Spinal cord (tissue), 10 donors: ENCODE results near the gene CFAP206. TPM values are rescaled to one million over a fixed set of nuclear protein-coding genes. Genes with fewer than 3 reads are reported as not detected.

ENCODE experiments used
- DNase-seq, 6 donors: peaks; one replicate each; pipeline versions ENCODE4 v3.0.0 to v3.0.0-alpha.2; 2013 to 2015; ENCODE audit warnings: low spot score in 6 of 6, low read depth in 4 of 6
- H3K27ac ChIP-seq: one replicate; pipeline ENCODE4 v1.5.1; 2013; ENCODE audit warnings: low read depth, low read length, control low read depth
- H3K27me3 ChIP-seq: one replicate; pipeline ENCODE4 v1.6.1; 2013; ENCODE audit warnings: low read length; ENCODE audit not compliant: control insufficient read depth, insufficient read depth
- H3K36me3 ChIP-seq: one replicate; pipeline ENCODE4 v1.6.1; 2013; ENCODE audit warnings: low read length; ENCODE audit not compliant: control insufficient read depth, insufficient read depth
- H3K4me1 ChIP-seq: one replicate; pipeline ENCODE4 v1.6.1; 2013; ENCODE audit warnings: low read length; ENCODE audit not compliant: control insufficient read depth, insufficient read depth
- H3K4me3 ChIP-seq: one replicate; pipeline ENCODE4 v1.5.1; 2013; ENCODE audit warnings: low read depth, low read length, control low read depth
- H3K9me3 ChIP-seq: one replicate; pipeline ENCODE4 v1.6.1; 2013; ENCODE audit warnings: low read length; ENCODE audit not compliant: control insufficient read depth, insufficient read depth
- WGBS: methylation state at CpG from one replicate; pipeline ENCODE4 v1.1.5; 2013; ENCODE audit warnings: missing lambda C conversion rate; ENCODE audit not compliant: insufficient coverage; 5-methylcytosine and 5-hydroxymethylcytosine counted together
- polyA plus RNA-seq, 2 donors: library from polyadenylated mRNA; unstranded; fragments of 120-200 nt; gene quantifications; one replicate each; pipeline ENCODE4 v1.2.1, GENCODE V29; 2013; ENCODE audit not compliant: insufficient read length in 2 of 2
- small RNA-seq: library from RNA; depleted of rRNA; stranded (forward); fragments of <200 nt; gene quantifications from one replicate; pipeline ENCODE3, GENCODE V24; 2014; ENCODE audit warnings: low replicate concordance
- total RNA-seq, 2 donors: library from RNA; depleted of rRNA in 1 of 2; stranded (reverse); fragments of 120-200 nt in 1 of 2; fragments of >200 nt in 1 of 2; gene quantifications; one replicate each; pipeline versions ENCODE4 v1.2.3 to v1.2.4, GENCODE V29; 2013 to 2014
- donor health status: healthy.

Gene CFAP206
- total and polyA plus RNA-seq, 4 donors, result 4.4 to 11.5 (median 6.1) TPM

- Histone ChIP-seq H3K4me1 (no peaks in the 10 kb centered on the region), H3K27me3 (no peaks in the 10 kb centered on the region), H3K9me3 (no peaks in the 10 kb centered on the region), H3K4me3 (no peak overlapping the region), H3K27ac (no peak overlapping the region), H3K36me3 (peaks cover 3% of the 10 kb centered on the region)
- DNase-seq, result no peak
Observed at GRCh38 chr6:87498048-87498447, 90.3 kb downstream of the CFAP206 start.

- Histone ChIP-seq H3K27ac (no peak overlapping the region), H3K36me3 (peaks cover 5% of the 10 kb centered on the region), H3K9me3 (no peaks in the 10 kb centered on the region), H3K4me3 (no peak overlapping the region), H3K4me1 (no peaks in the 10 kb centered on the region), H3K27me3 (no peaks in the 10 kb centered on the region)
- WGBS, result no CpG with 5 or more reads among the region's 6 CpGs
- DNase-seq, result no peak
Observed at GRCh38 chr6:87501809-87502572, 94.2 kb downstream of the CFAP206 start.

GRCh38 chr6:87504441-87504840 is 96.7 kb downstream of the CFAP206 start:
- peaks cover 5% of the 10 kb centered on the region for H3K36me3 ChIP-seq
- peak in 1 of 6 donors; percentile 16 for DNase-seq
- no peaks in the 10 kb centered on the region for H3K27me3 ChIP-seq
- no peaks in the 10 kb centered on the region for H3K4me1 ChIP-seq
- H3K27ac ChIP-seq, result no peak overlapping the region
- WGBS, result no CpG with 5 or more reads among the region's 1 CpG
- H3K4me3 ChIP-seq, result no peak overlapping the region
- H3K9me3 ChIP-seq, result no peaks in the 10 kb centered on the region

Small RNA genes within 50 kb of the gene (small RNA-seq; reads per million reads assigned to genes)
- gene AL049697.2, result not detected
- gene RNU6-444P, result not detected

Other genes starting within 250 kb of the CFAP206 start
- gene SMIM8, start 85.4 kb upstream of the CFAP206 start, total RNA-seq, result 10 to 100 TPM; 16.8 to 31.9 TPM
- 10 to 100 TPM; 27.0 to 31.5 TPM for gene SMIM8, start 85.4 kb upstream of the CFAP206 start, polyA plus RNA-seq
- under 1 TPM in 1 of 2 donors, not detected in 1; 0.39 TPM for gene GJB7, start 78.7 kb upstream of the CFAP206 start, total RNA-seq
- under 1 TPM; 0.14 to 0.20 TPM for gene GJB7, start 78.7 kb upstream of the CFAP206 start, polyA plus RNA-seq
- 1 to 10 TPM; 6.5 to 8.6 TPM for gene C6orf163, start 63.2 kb upstream of the CFAP206 start, total RNA-seq
- 1 to 10 TPM; 2.1 to 2.8 TPM for gene C6orf163, start 63.2 kb upstream of the CFAP206 start, polyA plus RNA-seq
- 10 to 100 TPM; 34.7 to 47.9 TPM for gene SLC35A1, start 65.0 kb downstream of the CFAP206 start, total RNA-seq
- gene SLC35A1, start 65.0 kb downstream of the CFAP206 start, polyA plus RNA-seq, result 10 to 100 TPM; 45.1 to 49.5 TPM
- gene RARS2, start 182.0 kb downstream of the CFAP206 start, total RNA-seq, result 10 to 100 TPM; 43.1 to 56.9 TPM
- gene RARS2, start 182.0 kb downstream of the CFAP206 start, polyA plus RNA-seq, result 10 to 100 TPM; 53.5 to 54.5 TPM
- 10 to 100 TPM; 43.7 to 56.3 TPM for gene ORC3, start 182.2 kb downstream of the CFAP206 start, total RNA-seq
- gene ORC3, start 182.2 kb downstream of the CFAP206 start, polyA plus RNA-seq, result 10 to 100 TPM; 35.8 to 40.0 TPM